WTC11 (cell line): ENCODE data around the gene EXOC4. TPM values are rescaled to one million over a fixed set of nuclear protein-coding genes. Genes with fewer than 3 reads are reported as not detected.

Experiments used
- ATAC-seq: fragments of 200-7000 bp; cut with Tn5 transposase; 2 replicates; pipeline ENCODE4 v1.10.0; 2021; ENCODE audit warnings: mild to moderate bottlenecking, moderate library complexity
- CTCF ChIA-PET: fragments of 300-600 bp; sonication (Branson Sonifier 250); formaldehyde crosslinking; loops from one replicate; lab custom pipeline; 2021; ENCODE audit warnings: antibody characterized with exemption; lab: Charles Lee
- POLR2A ChIA-PET: fragments of 350-600 bp; sonication (Branson Sonifier 250); formaldehyde crosslinking; loops from one replicate; lab custom pipeline; 2021; ENCODE audit warnings: antibody characterized with exemption; lab: Charles Lee
- DNase-seq: peaks from one replicate; pipeline ENCODE4 v3.0.0; 2021; ENCODE audit warnings: low spot score
- H3K27ac Mint-ChIP-seq: 2 replicates; pipeline ENCODE4 v1.8.0; 2021; ENCODE audit warnings: mixed read lengths
- H3K27me3 Mint-ChIP-seq: 2 replicates; pipeline ENCODE4 v1.8.0; 2021; ENCODE audit warnings: low read depth, mild to moderate bottlenecking, moderate library complexity, mixed read lengths
- H3K36me3 Mint-ChIP-seq: 2 replicates; pipeline ENCODE4 v1.8.0; 2021; ENCODE audit warnings: mixed read lengths
- H3K4me1 Mint-ChIP-seq: 2 replicates; pipeline ENCODE4 v1.8.0; 2022; ENCODE audit warnings: mixed read lengths
- H3K4me3 Mint-ChIP-seq: 2 replicates; pipeline ENCODE4 v1.8.0; 2021; ENCODE audit warnings: mild to moderate bottlenecking, moderate library complexity, mixed read lengths
- H3K9me3 Mint-ChIP-seq: 2 replicates; pipeline ENCODE4 v1.8.0; 2021; ENCODE audit warnings: mixed read lengths
- FOXJ3 ChIP-seq: sonication (generic); formaldehyde crosslinking; IDR thresholded peaks from 2 replicates; pipeline ENCODE4 v1.9.0; 2021; ENCODE audit warnings: missing genetic modification reagents, mild to moderate bottlenecking, borderline replicate concordance
- HMGA2 ChIP-seq: fragments of 250-450 bp; sonication (Bioruptor Pico); IDR thresholded peaks from 2 replicates; pipeline ENCODE4 v1.4.0; 2021; ENCODE audit warnings: mild to moderate bottlenecking, moderate library complexity
- JUN ChIP-seq: sonication (generic); formaldehyde crosslinking; IDR thresholded peaks from 2 replicates; pipeline ENCODE4 v1.8.0; 2023; ENCODE audit warnings: mild to moderate bottlenecking, missing genetic modification reagents
- NFE2L1 ChIP-seq: sonication (generic); formaldehyde crosslinking; IDR thresholded peaks from 2 replicates; pipeline ENCODE4 v1.8.1; 2023; ENCODE audit warnings: missing genetic modification reagents
- NR3C1 ChIP-seq: sonication (generic); formaldehyde crosslinking; conservative IDR thresholded peaks from 2 replicates; pipeline ENCODE4 v1.8.1; 2023; ENCODE audit warnings: low read depth, mild to moderate bottlenecking, missing genetic modification reagents
- RORB ChIP-seq: fragments of 250-450 bp; sonication (Bioruptor Pico); IDR thresholded peaks from 2 replicates; pipeline ENCODE4 v1.9.0; 2021; ENCODE audit warnings: mild to moderate bottlenecking
- SMAD3 ChIP-seq: sonication (generic); formaldehyde crosslinking; IDR thresholded peaks from 2 replicates; pipeline ENCODE4 v1.8.0; 2022; ENCODE audit warnings: missing genetic modification reagents, mild to moderate bottlenecking, borderline replicate concordance
- SMAD4 ChIP-seq: sonication (generic); formaldehyde crosslinking; IDR thresholded peaks from 2 replicates; pipeline ENCODE4 v1.8.0; 2022; ENCODE audit warnings: mild to moderate bottlenecking, missing genetic modification reagents
- SP1 ChIP-seq: sonication (generic); formaldehyde crosslinking; conservative IDR thresholded peaks from 2 replicates; pipeline ENCODE4 v1.8.1; 2022; ENCODE audit warnings: missing genetic modification reagents
- TEAD1 ChIP-seq: sonication (generic); formaldehyde crosslinking; IDR thresholded peaks from 2 replicates; pipeline ENCODE4 v1.8.0; 2022; ENCODE audit warnings: mild to moderate bottlenecking, missing genetic modification reagents
- ZBTB21 ChIP-seq: sonication (generic); formaldehyde crosslinking; IDR thresholded peaks from 2 replicates; pipeline ENCODE4 v1.8.1; 2023; ENCODE audit warnings: mild to moderate bottlenecking, missing genetic modification reagents, borderline replicate concordance
- ZNF121 ChIP-seq: sonication (generic); formaldehyde crosslinking; IDR thresholded peaks from 2 replicates; pipeline ENCODE4 v1.8.0; 2023; ENCODE audit warnings: missing genetic modification reagents
- ZNF416 ChIP-seq: fragments of 250-450 bp; sonication (Bioruptor Pico); IDR thresholded peaks from 2 replicates; pipeline ENCODE4 v1.9.0; 2021; ENCODE audit warnings: mild to moderate bottlenecking, inconsistent platforms
- ZNF671 ChIP-seq: fragments of 250-450 bp; sonication (Bioruptor Pico); IDR thresholded peaks from 2 replicates; pipeline ENCODE4 v1.8.0; 2021; ENCODE audit warnings: mild to moderate bottlenecking
- total RNA-seq: library from RNA; stranded (reverse); gene quantifications from 3 replicates; pipeline ENCODE4 v1.2.3, GENCODE V29; 2021
- TF ChIP-seq, protein P1 (sequence below): sonication (generic); formaldehyde crosslinking; IDR thresholded peaks from 2 replicates; pipeline ENCODE4 v1.8.0; 2022; ENCODE audit warnings: missing genetic modification reagents
- TF ChIP-seq, protein P2 (sequence below): sonication (generic); formaldehyde crosslinking; IDR thresholded peaks from 2 replicates; pipeline ENCODE4 v1.8.1; 2022; ENCODE audit warnings: mild to moderate bottlenecking, moderate library complexity, missing genetic modification reagents
- TF ChIP-seq, protein P3 (sequence below): sonication (generic); formaldehyde crosslinking; IDR thresholded peaks from 2 replicates; pipeline ENCODE4 v1.8.1; 2022; ENCODE audit warnings: missing genetic modification reagents, borderline replicate concordance
- TF ChIP-seq, protein P4 (sequence below): sonication (generic); formaldehyde crosslinking; conservative IDR thresholded peaks from 2 replicates; pipeline ENCODE4 v1.8.1; 2023; ENCODE audit warnings: mild to moderate bottlenecking, low read depth, missing genetic modification reagents, moderate library complexity
- TF ChIP-seq, protein P5 (sequence below): fragments of 250-450 bp; sonication (Bioruptor Pico); conservative IDR thresholded peaks from 2 replicates; pipeline ENCODE4 v1.9.0; 2021; ENCODE audit warnings: mild to moderate bottlenecking

The EXOC4 gene
- total RNA-seq, 1 experiment from 2014 or later: 62.0 TPM

DNA sequence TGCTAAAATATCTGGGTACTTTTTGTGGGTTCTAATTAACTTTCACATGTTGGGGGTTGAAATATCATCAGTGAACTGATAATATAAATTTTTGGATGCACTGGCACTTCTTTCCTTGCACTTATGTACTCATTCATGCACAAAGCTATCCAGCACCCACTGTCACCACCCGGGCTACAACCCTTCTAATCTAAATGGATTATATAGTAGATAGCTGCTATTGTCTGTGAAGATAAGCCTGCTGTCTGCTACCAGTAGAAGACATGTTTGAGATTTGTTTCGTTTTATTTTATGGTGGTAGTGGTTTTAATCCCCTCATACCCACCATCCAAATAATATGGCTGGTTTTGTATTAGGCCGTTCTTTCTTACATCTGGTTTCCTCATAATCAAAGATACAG lies 520.7 kb downstream of the EXOC4 start (continued):
- TF ChIP-seq, protein P1, sequence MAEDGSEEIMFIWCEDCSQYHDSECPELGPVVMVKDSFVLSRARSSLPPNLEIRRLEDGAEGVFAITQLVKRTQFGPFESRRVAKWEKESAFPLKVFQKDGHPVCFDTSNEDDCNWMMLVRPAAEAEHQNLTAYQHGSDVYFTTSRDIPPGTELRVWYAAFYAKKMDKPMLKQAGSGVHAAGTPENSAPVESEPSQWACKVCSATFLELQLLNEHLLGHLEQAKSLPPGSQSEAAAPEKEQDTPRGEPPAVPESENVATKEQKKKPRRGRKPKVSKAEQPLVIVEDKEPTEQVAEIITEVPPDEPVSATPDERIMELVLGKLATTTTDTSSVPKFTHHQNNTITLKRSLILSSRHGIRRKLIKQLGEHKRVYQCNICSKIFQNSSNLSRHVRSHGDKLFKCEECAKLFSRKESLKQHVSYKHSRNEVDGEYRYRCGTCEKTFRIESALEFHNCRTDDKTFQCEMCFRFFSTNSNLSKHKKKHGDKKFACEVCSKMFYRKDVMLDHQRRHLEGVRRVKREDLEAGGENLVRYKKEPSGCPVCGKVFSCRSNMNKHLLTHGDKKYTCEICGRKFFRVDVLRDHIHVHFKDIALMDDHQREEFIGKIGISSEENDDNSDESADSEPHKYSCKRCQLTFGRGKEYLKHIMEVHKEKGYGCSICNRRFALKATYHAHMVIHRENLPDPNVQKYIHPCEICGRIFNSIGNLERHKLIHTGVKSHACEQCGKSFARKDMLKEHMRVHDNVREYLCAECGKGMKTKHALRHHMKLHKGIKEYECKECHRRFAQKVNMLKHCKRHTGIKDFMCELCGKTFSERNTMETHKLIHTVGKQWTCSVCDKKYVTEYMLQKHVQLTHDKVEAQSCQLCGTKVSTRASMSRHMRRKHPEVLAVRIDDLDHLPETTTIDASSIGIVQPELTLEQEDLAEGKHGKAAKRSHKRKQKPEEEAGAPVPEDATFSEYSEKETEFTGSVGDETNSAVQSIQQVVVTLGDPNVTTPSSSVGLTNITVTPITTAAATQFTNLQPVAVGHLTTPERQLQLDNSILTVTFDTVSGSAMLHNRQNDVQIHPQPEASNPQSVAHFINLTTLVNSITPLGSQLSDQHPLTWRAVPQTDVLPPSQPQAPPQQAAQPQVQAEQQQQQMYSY (CRISPR knock-in tag): no peak

DNA sequence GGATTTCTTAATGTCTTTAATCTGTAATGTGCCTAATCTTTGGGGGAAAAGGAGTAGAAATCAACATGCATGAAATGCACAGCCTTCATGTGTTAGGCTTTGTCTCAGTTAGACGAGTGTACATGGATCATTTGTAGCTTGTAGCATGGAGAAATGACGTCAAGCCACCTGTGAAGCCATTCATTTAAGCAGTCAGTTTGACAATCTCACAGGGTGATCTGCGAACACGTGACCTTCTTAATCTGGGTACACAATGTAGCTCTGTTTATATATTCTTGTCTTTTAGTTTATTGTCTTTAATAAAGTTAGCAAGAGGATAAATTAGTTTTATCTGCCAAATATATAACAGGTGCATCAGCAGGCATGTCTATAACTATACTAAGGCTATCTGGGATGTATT lies 522.3 kb downstream of the EXOC4 start:
- Mint-ChIP-seq H3K27ac (no peak overlapping the region), H3K4me1 (peaks cover 2% of the 10 kb centered on the region; the same call in 1 of the 2 replicates), H3K9me3 (peaks cover 15% of the 10 kb centered on the region), H3K36me3 (peaks cover 11% of the 10 kb centered on the region), H3K27me3 (no peaks in the 10 kb centered on the region), H3K4me3 (no peak overlapping the region)
- ATAC-seq: no peak
- no peak for TF ChIP-seq ZBTB21 (CRISPR knock-in tag)
- DNase-seq: no peak
- ChIA-PET CTCF (no interaction called here), POLR2A (no interaction called here)

DNA sequence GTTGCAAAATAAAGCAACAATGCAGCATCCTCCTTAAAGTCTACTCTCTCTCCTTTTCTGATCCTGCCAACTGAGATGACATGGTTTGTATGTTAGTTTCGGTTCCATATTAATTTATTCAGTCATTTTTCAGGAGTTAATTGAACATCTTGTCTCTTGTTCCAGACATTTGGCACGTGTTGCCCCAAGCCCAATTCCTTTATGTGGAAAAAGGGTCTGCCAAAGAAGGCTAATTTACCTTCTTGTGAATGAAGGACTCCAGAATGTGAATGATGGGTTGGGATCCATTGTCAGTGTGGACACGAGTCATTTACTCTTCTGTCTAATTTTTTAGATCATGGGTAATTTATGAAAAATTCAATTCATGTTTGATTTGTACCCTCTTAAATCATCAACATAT lies 523.4 kb downstream of the EXOC4 start:
- Mint-ChIP-seq H3K27ac (no peak overlapping the region), H3K36me3 (peaks cover 11% of the 10 kb centered on the region)
- TF ChIP-seq SMAD4 (CRISPR knock-in tag) (no peak), JUN (CRISPR knock-in tag) (no peak), NFE2L1 (CRISPR knock-in tag) (no peak), ZNF671 (CRISPR knock-in tag) (no peak), RORB (CRISPR knock-in tag) (no peak), ZNF416 (CRISPR knock-in tag) (no peak), NR3C1 (CRISPR knock-in tag) (no peak), ZNF121 (CRISPR knock-in tag) (no peak), SP1 (CRISPR knock-in tag) (no peak), TEAD1 (CRISPR knock-in tag) (no peak), HMGA2 (CRISPR knock-in tag) (no peak), SMAD3 (CRISPR knock-in tag) (no peak)
- TF ChIP-seq, protein P2, sequence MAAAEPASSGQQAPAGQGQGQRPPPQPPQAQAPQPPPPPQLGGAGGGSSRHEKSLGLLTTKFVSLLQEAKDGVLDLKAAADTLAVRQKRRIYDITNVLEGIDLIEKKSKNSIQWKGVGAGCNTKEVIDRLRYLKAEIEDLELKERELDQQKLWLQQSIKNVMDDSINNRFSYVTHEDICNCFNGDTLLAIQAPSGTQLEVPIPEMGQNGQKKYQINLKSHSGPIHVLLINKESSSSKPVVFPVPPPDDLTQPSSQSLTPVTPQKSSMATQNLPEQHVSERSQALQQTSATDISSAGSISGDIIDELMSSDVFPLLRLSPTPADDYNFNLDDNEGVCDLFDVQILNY: no peak
- TF ChIP-seq, protein P3, sequence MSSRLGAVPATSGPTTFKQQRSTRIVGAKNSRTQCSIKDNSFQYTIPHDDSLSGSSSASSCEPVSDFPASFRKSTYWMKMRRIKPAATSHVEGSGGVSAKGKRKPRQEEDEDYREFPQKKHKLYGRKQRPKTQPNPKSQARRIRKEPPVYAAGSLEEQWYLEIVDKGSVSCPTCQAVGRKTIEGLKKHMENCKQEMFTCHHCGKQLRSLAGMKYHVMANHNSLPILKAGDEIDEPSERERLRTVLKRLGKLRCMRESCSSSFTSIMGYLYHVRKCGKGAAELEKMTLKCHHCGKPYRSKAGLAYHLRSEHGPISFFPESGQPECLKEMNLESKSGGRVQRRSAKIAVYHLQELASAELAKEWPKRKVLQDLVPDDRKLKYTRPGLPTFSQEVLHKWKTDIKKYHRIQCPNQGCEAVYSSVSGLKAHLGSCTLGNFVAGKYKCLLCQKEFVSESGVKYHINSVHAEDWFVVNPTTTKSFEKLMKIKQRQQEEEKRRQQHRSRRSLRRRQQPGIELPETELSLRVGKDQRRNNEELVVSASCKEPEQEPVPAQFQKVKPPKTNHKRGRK (CRISPR knock-in tag): no peak

DNA sequence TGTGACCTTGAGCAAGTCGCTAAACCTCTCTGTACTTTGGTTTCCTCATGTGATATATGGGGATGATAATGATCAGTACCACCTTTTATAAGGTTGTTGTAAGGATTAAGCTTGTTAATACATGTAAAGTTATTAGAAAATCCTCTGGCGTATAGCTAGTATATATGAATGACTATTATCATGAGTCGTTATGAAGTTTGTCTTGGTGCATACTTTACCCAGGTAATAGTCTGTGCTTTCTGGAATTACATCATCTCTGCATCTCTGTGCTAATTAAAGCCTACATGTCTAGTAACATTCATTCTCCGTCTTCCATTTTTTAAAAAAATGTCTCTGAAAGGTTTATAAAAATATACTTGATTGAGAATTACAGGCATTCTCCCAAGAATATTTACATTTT lies 524.8 kb downstream of the EXOC4 start:
- Mint-ChIP-seq H3K27me3 (no peaks in the 10 kb centered on the region), H3K4me1 (no peaks in the 10 kb centered on the region), H3K27ac (no peak overlapping the region), H3K9me3 (peaks cover 18% of the 10 kb centered on the region), H3K4me3 (no peak overlapping the region), H3K36me3 (peaks cover 11% of the 10 kb centered on the region)
- DNase-seq (no peak), ATAC-seq (no peak)
- ChIA-PET POLR2A (no interaction called here), CTCF (no interaction called here)
- TF ChIP-seq, protein P4, sequence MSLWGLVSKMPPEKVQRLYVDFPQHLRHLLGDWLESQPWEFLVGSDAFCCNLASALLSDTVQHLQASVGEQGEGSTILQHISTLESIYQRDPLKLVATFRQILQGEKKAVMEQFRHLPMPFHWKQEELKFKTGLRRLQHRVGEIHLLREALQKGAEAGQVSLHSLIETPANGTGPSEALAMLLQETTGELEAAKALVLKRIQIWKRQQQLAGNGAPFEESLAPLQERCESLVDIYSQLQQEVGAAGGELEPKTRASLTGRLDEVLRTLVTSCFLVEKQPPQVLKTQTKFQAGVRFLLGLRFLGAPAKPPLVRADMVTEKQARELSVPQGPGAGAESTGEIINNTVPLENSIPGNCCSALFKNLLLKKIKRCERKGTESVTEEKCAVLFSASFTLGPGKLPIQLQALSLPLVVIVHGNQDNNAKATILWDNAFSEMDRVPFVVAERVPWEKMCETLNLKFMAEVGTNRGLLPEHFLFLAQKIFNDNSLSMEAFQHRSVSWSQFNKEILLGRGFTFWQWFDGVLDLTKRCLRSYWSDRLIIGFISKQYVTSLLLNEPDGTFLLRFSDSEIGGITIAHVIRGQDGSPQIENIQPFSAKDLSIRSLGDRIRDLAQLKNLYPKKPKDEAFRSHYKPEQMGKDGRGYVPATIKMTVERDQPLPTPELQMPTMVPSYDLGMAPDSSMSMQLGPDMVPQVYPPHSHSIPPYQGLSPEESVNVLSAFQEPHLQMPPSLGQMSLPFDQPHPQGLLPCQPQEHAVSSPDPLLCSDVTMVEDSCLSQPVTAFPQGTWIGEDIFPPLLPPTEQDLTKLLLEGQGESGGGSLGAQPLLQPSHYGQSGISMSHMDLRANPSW: no peak
- TF ChIP-seq, protein P5, sequence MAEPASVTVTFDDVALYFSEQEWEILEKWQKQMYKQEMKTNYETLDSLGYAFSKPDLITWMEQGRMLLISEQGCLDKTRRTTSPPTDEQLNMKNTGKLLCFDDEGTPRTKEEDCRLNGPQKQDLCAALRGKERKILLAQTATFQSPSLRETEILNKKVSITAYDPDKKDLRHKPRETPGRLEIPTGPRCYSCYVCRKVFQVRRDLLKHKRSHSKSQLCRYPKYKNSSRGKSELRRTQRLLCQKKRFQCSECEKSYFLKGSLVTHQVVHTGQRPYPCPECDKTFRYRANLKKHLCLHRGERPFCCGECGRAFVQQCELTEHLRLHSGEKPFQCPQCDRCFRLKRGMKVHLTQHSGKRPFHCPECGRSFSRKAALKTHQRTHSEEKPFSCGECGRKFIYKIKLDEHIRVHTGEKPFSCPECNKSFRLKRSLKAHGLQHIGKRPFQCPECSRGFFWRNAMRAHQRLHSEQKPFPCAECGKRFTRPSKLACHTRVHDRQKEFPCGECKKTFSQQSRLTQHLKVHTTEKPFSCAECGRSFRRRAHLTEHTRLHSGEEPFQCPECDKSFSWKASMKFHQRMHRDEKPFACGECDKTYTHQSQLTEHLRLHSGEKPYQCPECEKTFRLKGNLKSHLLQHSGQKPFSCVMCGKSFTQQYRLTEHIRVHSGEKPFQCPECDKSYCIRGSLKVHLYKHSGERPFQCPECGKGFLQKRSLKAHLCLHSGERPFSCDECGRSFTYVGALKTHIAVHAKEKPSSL (CRISPR knock-in tag): no peak
- TF ChIP-seq FOXJ3 (CRISPR knock-in tag): no peak

More for the DNA sequence above, 523.4 kb downstream of the EXOC4 start:
- CTCF ChIA-PET: no interaction called here
- no peak for ATAC-seq
- Mint-ChIP-seq H3K27me3 (no peaks in the 10 kb centered on the region), H3K4me3 (no peak overlapping the region), H3K4me1 (no peaks in the 10 kb centered on the region), H3K9me3 (peaks cover 18% of the 10 kb centered on the region)
- POLR2A ChIA-PET: no interaction called here
- no peak for DNase-seq
